ENCODE measurements around the gene TDRKH. TPM values are rescaled to one million over a fixed set of nuclear protein-coding genes. Genes with fewer than 3 reads are reported as not detected.

TDRKH gene
- 2.2 TPM for polyA plus RNA-seq (2013, experiment 1 of 2)
- polyA plus RNA-seq (2013, experiment 2 of 2): 2.2 TPM

GRCh38 chr1:151790071-151790939, at the start of gene TDRKH:
TSS of gene TDRKH (minus strand) at chr1:151790500. CDS start at chr1:151783022, 7,478 bp downstream.
- peak within 1 kb of the TSS; percentile 58 for H3K9ac ChIP-seq (ENCODE audit: low read length)
- DNase-seq: peak; percentile 100
- H3K14ac ChIP-seq (ENCODE audit: low read length in 2 of 2): peak within 1 kb of the TSS in 1 of 2 experiments; percentile 95
- H2BK5ac ChIP-seq (ENCODE audit: low read depth, low read length, poor library complexity, severe bottlenecking): no peak within 1 kb of the TSS
- H2BK12ac ChIP-seq (ENCODE audit: low read length in 2 of 2): peak within 1 kb of the TSS in 1 of 2 experiments; percentile 72
- H3K4me1 ChIP-seq (ENCODE audit: control insufficient read depth, insufficient read depth, low read depth, low read length): peaks cover 6% of the 10 kb centered on the region
- H2AK5ac ChIP-seq (ENCODE audit: low read length, severe bottlenecking): no peak within 1 kb of the TSS
- H3K36me3 ChIP-seq (ENCODE audit: control insufficient read depth in 1 of 2, insufficient read depth in 2 of 2, low read depth in 1 of 2, low read length in 2 of 2): no peaks in the 10 kb centered on the region
- H4K8ac ChIP-seq (ENCODE audit: low read length): peak within 1 kb of the TSS; percentile 35
- H3K4me2 ChIP-seq (ENCODE audit: low read length, poor library complexity, severe bottlenecking): peak within 1 kb of the TSS; percentile 98
- peaks cover under 1 to 3% of the 10 kb centered on the region in 2 experiments for H3K27me3 ChIP-seq (ENCODE audit: control insufficient read depth in 1 of 2, insufficient read depth in 1 of 2, low read length in 2 of 2)
- H3K23ac ChIP-seq (ENCODE audit: low read length in 2 of 2): peak within 1 kb of the TSS in 1 of 2 experiments; percentile 23
- no peaks in the 10 kb centered on the region for H3K9me3 ChIP-seq (ENCODE audit: control insufficient read depth, low read length)
- H3K4me3 ChIP-seq (ENCODE audit: insufficient read depth in 1 of 2, low read depth in 1 of 2, low read length in 2 of 2): peak within 1 kb of the TSS; percentile 71 to 87
- H2BK120ac ChIP-seq (ENCODE audit: low read depth, low read length): no peak within 1 kb of the TSS
- no peak within 1 kb of the TSS for H2BK15ac ChIP-seq (ENCODE audit: low read depth, poor library complexity, severe bottlenecking)
- H3K4ac ChIP-seq (ENCODE audit: low read depth in 1 of 2, low read length in 2 of 2): peak within 1 kb of the TSS in 1 of 2 experiments; percentile 85
- under 1% methylated on average over 57 of the region's 58 CpGs for WGBS
- peak within 1 kb of the TSS; percentile 18 for H4K91ac ChIP-seq (ENCODE audit: low read length)
- H3K27ac ChIP-seq (ENCODE audit: low read length, poor library complexity, severe bottlenecking): no peak within 1 kb of the TSS
- H2AFZ ChIP-seq (ENCODE audit: low read depth, low read length): peak within 1 kb of the TSS; percentile 98
- H3K18ac ChIP-seq (ENCODE audit: low read depth in 1 of 2, low read length in 2 of 2): peak within 1 kb of the TSS in 1 of 2 experiments; percentile 85
- peaks cover 1% of the 10 kb centered on the region for H3K79me1 ChIP-seq (replicated peaks; ENCODE audit: low read length, poor library complexity, severe bottlenecking)

- peak within 1 kb of the TSS; percentile 79 for H3K4me2 ChIP-seq (ENCODE audit: low read length, poor library complexity, severe bottlenecking)
- H3K36me3 ChIP-seq (ENCODE audit: control insufficient read depth in 1 of 2, insufficient read depth in 2 of 2, low read depth in 1 of 2, low read length in 2 of 2): no peaks in the 10 kb centered on the region
- H3K23ac ChIP-seq (ENCODE audit: low read length in 2 of 2): peak within 1 kb of the TSS in 1 of 2 experiments; percentile 77
- no peak within 1 kb of the TSS for H2BK15ac ChIP-seq (ENCODE audit: low read depth, poor library complexity, severe bottlenecking)
- peaks cover 39 to 43% of the 10 kb centered on the region in 2 experiments for H3K27me3 ChIP-seq (ENCODE audit: control insufficient read depth in 1 of 2, insufficient read depth in 1 of 2, low read length in 2 of 2)
- no peak within 1 kb of the TSS for H4K8ac ChIP-seq (ENCODE audit: low read length)
- H3K14ac ChIP-seq (ENCODE audit: low read length in 2 of 2): peak within 1 kb of the TSS in 1 of 2 experiments; percentile 11
- peaks cover 20% of the 10 kb centered on the region for H3K4me1 ChIP-seq (ENCODE audit: control insufficient read depth, insufficient read depth, low read depth, low read length)
- 4% methylated on average over 43 of the region's 47 CpGs for WGBS
- no peak within 1 kb of the TSS for H2BK5ac ChIP-seq (ENCODE audit: low read depth, low read length, poor library complexity, severe bottlenecking)
- peak within 1 kb of the TSS; percentile 3 for H2AFZ ChIP-seq (ENCODE audit: low read depth, low read length)
- no peak within 1 kb of the TSS for H2BK120ac ChIP-seq (ENCODE audit: low read depth, low read length)
- peak; percentile 21 for DNase-seq
- H3K4me3 ChIP-seq (ENCODE audit: insufficient read depth in 1 of 2, low read depth in 1 of 2, low read length in 2 of 2): peak within 1 kb of the TSS; percentile 43 to 51
- H3K4ac ChIP-seq (ENCODE audit: low read depth in 1 of 2, low read length in 2 of 2): no peak within 1 kb of the TSS
- H2AK5ac ChIP-seq (ENCODE audit: low read length, severe bottlenecking): no peak within 1 kb of the TSS
- no peak within 1 kb of the TSS for H3K18ac ChIP-seq (ENCODE audit: low read depth in 1 of 2, low read length in 2 of 2)
- peak within 1 kb of the TSS; percentile 18 for H3K9ac ChIP-seq (ENCODE audit: low read length)
- H3K27ac ChIP-seq (ENCODE audit: low read length, poor library complexity, severe bottlenecking): no peak within 1 kb of the TSS
- H3K79me1 ChIP-seq (replicated peaks; ENCODE audit: low read length, poor library complexity, severe bottlenecking): no peaks in the 10 kb centered on the region
- H2BK12ac ChIP-seq (ENCODE audit: low read length in 2 of 2): no peak within 1 kb of the TSS
- no peak within 1 kb of the TSS for H4K91ac ChIP-seq (ENCODE audit: low read length)
- no peaks in the 10 kb centered on the region for H3K9me3 ChIP-seq (ENCODE audit: control insufficient read depth, low read length)
Measured at GRCh38 chr1:151839457-151840403, 49.4 kb upstream of the TDRKH start, which contains the start of gene C2CD4D. TSS of gene C2CD4D (minus strand) at chr1:151839820. CDS start at chr1:151838989, 831 bp downstream.

- Histone ChIP-seq H3K27ac (ENCODE audit: low read length, poor library complexity, severe bottlenecking) (no peak overlapping the region), H3K79me1 (replicated peaks; ENCODE audit: low read length, poor library complexity, severe bottlenecking) (no peaks in the 10 kb centered on the region), H4K8ac (ENCODE audit: low read length) (no peak overlapping the region), H3K4ac (ENCODE audit: low read depth in 1 of 2, low read length in 2 of 2) (no peak overlapping the region), H3K9ac (ENCODE audit: low read length) (peak overlapping the region; percentile 18), H2BK12ac (ENCODE audit: low read length in 2 of 2) (no peak overlapping the region), H3K4me1 (ENCODE audit: control insufficient read depth, insufficient read depth, low read depth, low read length) (peaks cover 20% of the 10 kb centered on the region), H3K9me3 (ENCODE audit: control insufficient read depth, low read length) (no peaks in the 10 kb centered on the region), H3K4me2 (ENCODE audit: low read length, poor library complexity, severe bottlenecking) (peak overlapping the region; percentile 79), H2AFZ (ENCODE audit: low read depth, low read length) (no peak overlapping the region), H2BK5ac (ENCODE audit: low read depth, low read length, poor library complexity, severe bottlenecking) (no peak overlapping the region), H3K36me3 (ENCODE audit: control insufficient read depth in 1 of 2, insufficient read depth in 2 of 2, low read depth in 1 of 2, low read length in 2 of 2) (no peaks in the 10 kb centered on the region), H3K18ac (ENCODE audit: low read depth in 1 of 2, low read length in 2 of 2) (no peak overlapping the region), H2BK15ac (ENCODE audit: low read depth, poor library complexity, severe bottlenecking) (no peak overlapping the region), H3K23ac (ENCODE audit: low read length in 2 of 2) (peak overlapping the region in 1 of 2 experiments; percentile 65), H2AK5ac (ENCODE audit: low read length, severe bottlenecking) (no peak overlapping the region), H3K27me3 (ENCODE audit: control insufficient read depth in 1 of 2, insufficient read depth in 1 of 2, low read length in 2 of 2) (peaks cover 38 to 43% of the 10 kb centered on the region in 2 experiments), H3K4me3 (ENCODE audit: insufficient read depth in 1 of 2, low read depth in 1 of 2, low read length in 2 of 2) (peak overlapping the region; percentile 43 to 51), H3K14ac (ENCODE audit: low read length in 2 of 2) (no peak overlapping the region), H4K91ac (ENCODE audit: low read length) (no peak overlapping the region), H2BK120ac (ENCODE audit: low read depth, low read length) (no peak overlapping the region)
- no peak for DNase-seq
- WGBS: 7% methylated on average over 14 of the region's 16 CpGs
Measured at GRCh38 chr1:151839082-151839412, 48.7 kb upstream of the TDRKH start.

Data from mesenchymal stem cell (in vitro differentiated cells and primary cell).